C4-2B (cell line): Measurements from ENCODE around the gene DUOX1.

Experiments
- H3K27ac ChIP-seq: fragments of 450-650 bp; 2 replicates; pipeline ENCODE4 v1.5.1; 2017
- CTCF ChIP-seq: fragments of 450-650 bp; conservative IDR thresholded peaks from 2 replicates; pipeline ENCODE4 v1.5.1; 2017; ENCODE audit warnings: mild to moderate bottlenecking
- ZFX ChIP-seq: fragments of 450-650 bp; IDR thresholded peaks from 2 replicates; pipeline ENCODE4 v1.6.1; 2017

Gene DUOX1

DNA sequence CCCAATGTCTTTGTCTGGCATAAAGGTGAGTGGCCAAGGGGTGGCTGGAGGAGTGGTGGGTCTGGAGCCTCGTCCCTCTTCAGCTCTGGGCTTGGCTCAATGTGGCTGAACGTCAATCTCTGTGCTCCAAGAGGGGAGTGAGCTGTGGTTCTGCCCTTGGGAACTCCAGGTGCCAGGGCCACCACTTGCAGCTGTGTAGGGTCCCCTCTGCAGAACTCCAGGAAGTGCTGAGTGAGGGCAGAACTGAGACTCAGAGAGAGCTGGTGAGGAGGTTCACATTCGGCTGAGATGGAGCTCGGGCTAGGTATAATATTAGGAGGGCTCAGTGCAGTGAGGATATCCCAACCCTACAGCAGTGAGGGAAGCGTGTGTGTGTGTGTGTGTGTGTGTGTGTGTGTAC lies 11.6 kb downstream of the DUOX1 start:
- no peak for TF ChIP-seq CTCF
- TF ChIP-seq ZFX: no peak
- H3K27ac ChIP-seq: 0 out of 2 replicates have a peak overlapping the region, but pooled peaks have one; percentile 10

DNA sequence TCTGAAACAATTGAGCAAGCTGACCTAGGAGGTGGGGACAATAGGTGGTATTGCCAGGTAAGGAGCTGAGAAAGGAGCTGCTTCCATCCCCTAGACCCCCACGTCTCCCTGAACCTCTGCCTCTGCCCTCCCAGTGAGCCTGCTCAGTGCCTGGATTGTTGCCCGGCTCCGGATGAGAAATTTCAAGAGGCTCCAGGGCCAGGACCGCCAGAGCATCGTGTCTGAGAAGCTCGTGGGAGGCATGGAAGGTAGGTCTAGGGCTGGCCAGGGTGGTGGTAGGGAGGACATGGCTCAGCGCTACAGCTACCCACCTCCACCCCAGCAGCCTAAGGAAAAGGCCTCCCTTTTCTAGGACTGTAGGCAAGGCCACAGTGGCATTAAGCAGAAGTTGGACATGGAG lies 13.3 kb downstream of the DUOX1 start:
- TF ChIP-seq ZFX: no peak
- no peak for TF ChIP-seq CTCF
- no peak overlapping the region for H3K27ac ChIP-seq

DNA sequence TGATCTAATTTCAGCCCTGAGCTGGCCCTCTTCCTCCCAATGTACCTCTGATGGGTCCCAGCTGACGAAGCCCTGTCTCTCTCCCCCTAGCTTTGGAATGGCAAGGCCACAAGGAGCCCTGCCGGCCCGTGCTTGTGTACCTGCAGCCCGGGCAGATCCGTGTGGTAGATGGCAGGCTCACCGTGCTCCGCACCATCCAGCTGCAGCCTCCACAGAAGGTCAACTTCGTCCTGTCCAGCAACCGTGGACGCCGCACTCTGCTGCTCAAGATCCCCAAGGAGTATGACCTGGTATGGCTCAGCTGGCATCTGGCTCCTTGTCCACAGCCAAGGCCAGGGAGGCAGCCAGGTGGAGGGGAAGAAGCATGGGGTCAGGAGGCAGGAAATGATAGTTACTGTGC lies 14.2 kb downstream of the DUOX1 start:
- H3K27ac ChIP-seq: peak overlapping the region; percentile 9; the same call in 1 of the 2 replicates
- TF ChIP-seq CTCF (no peak), ZFX (no peak)

DNA sequence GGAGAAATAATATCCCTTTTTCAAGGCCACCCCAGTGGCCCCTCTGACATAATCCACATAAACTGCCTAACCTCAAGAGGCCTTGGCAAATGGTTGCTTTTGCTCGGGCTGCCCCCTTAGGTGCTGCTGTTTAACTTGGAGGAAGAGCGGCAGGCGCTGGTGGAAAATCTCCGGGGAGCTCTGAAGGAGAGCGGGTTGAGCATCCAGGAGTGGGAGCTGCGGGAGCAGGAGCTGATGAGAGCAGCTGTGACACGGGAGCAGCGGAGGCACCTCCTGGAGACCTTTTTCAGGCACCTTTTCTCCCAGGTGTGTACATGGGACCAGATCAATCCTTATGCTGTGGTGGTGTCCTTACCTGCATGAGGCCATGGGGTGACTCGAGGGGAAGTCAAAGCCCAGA lies 15.0 kb downstream of the DUOX1 start:
- H3K27ac ChIP-seq: no peak overlapping the region; the same call in 1 of the 2 replicates
- TF ChIP-seq ZFX (no peak), CTCF (no peak)

DNA sequence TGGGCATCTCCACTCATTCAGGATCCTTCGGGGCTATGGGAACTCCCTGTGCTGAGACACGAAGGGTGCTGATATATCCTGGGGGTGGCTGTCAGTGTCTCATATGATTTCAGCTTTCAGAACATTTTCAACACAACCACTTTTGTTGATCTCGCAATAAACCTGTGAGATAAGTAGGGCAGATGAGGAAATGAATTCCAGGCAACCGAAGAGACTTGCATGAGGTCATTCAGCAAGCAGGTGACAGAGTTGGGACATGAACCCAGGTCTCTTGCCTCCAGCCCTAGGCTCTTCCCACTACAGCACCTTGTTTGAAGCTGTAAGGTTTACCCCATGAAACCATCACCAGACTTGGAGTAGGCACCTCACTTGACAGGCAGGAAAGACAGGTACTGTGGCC lies 16.6 kb downstream of the DUOX1 start:
- TF ChIP-seq CTCF (no peak), ZFX (no peak)
- H3K27ac ChIP-seq: peak overlapping the region; percentile 2; the same call in 1 of the 2 replicates

GRCh38 chr15:45147606-45148005 lies 17.8 kb downstream of the DUOX1 start:
- H3K27ac ChIP-seq: no peak overlapping the region
- no peak for TF ChIP-seq CTCF
- TF ChIP-seq ZFX: no peak

GRCh38 chr15:45148076-45149059 lies 18.6 kb downstream of the DUOX1 start:
- 0 out of 2 replicates have a peak overlapping the region, but pooled peaks have one; percentile 1 for H3K27ac ChIP-seq
- TF ChIP-seq CTCF: no peak
- no peak for TF ChIP-seq ZFX
